HepG2 (cell line): ENCODE results near the gene C11orf16. TPM values are rescaled to one million over a fixed set of nuclear protein-coding genes. Genes with fewer than 3 reads are reported as not detected.

Source experiments
- ATAC-seq: fragments of 200-7000 bp; cut with Tn5 transposase; 3 replicates; pipeline ENCODE4 v1.9.1; 2020; ENCODE audit warnings: mild to moderate bottlenecking, moderate library complexity
- BruUV-seq: library from RNA; stranded (reverse); fragments of 400-500 nt; replicated peaks from 2 replicates; lab custom pipeline; 2021; lab: Mats Ljungman, UMichigan
- CTCF ChIA-PET: fragments of 300-600 bp; formaldehyde crosslinking; extraction: SDS; loops from one replicate; lab custom pipeline; 2021; ENCODE audit warnings: low total read pairs, inconsistent platforms, low intra/inter-chr PET ratio; lab: Yijun Ruan, JAX
- POLR2A ChIA-PET: fragments of 350-600 bp; sonication (Branson Sonifier 250); formaldehyde crosslinking; loops from one replicate; lab custom pipeline; 2020; ENCODE audit warnings: antibody characterized with exemption, inconsistent platforms; lab: Yijun Ruan, JAX
- DNase-seq: peaks from one replicate; pipeline ENCODE4 v3.0.0-alpha.2; 2015; ENCODE audit warnings: low spot score
- FAIRE-seq: peaks from 3 replicates; lab custom pipeline; 2011; peaks lifted over from hg19 to GRCh38; lab: Jason Lieb, UNC
- H2AFZ ChIP-seq: one replicate; pipeline ENCODE4 v1.6.1; 2011; ENCODE audit warnings: low read length, inconsistent platforms
- H3K27ac ChIP-seq: fragments of 300-600 bp; 3 replicates; pipeline ENCODE4 v1.8.0; 2011; ENCODE audit warnings: mixed run types, mild to moderate bottlenecking, mixed read lengths, low read length, inconsistent platforms; ENCODE audit not compliant: insufficient read depth; ENCODE audit errors: extremely low read length
- H3K27me3 ChIP-seq, 2 experiments: fragments of 200-600 bp in 1 of 2; 2 replicates in 1 of 2; 3 replicates in 1 of 2; pipeline versions ENCODE4 v1.6.0 to v1.8.0; 2011; ENCODE audit warnings: low read length in 2 of 2, mild to moderate bottlenecking in 2 of 2, moderate library complexity in 2 of 2, inconsistent platforms in 1 of 2; ENCODE audit not compliant: insufficient read depth in 2 of 2, control insufficient read depth in 1 of 2
- H3K36me3 ChIP-seq, 2 experiments: fragments of 200-600 bp in 1 of 2; replicated peaks in 1 of 2; 2 replicates in 1 of 2; 3 replicates in 1 of 2; pipeline versions ENCODE4 v1.5.1 to v1.8.0; 2011; ENCODE audit warnings: low read length in 2 of 2, inconsistent platforms in 1 of 2; ENCODE audit not compliant: insufficient read depth in 2 of 2, control insufficient read depth in 1 of 2
- H3K4me1 ChIP-seq: 2 replicates; pipeline ENCODE4 v1.5.1; 2012; ENCODE audit warnings: low read length, inconsistent platforms; ENCODE audit not compliant: insufficient read depth
- H3K4me2 ChIP-seq: 2 replicates; pipeline ENCODE4 v1.6.0; 2011; ENCODE audit warnings: low read depth, low read length, inconsistent platforms
- H3K4me3 ChIP-seq, 3 experiments: fragments of 200-600 bp in 1 of 3; sonication (generic), shearing (Covaris generic) in 1 of 3; replicated peaks in 1 of 3; 2 replicates each; pipeline ENCODE4 v1.5.1; 2011 to 2016; ENCODE audit warnings: low read length in 3 of 3, inconsistent platforms in 2 of 3, low read depth in 2 of 3, mild to moderate bottlenecking in 2 of 3, control low read depth in 1 of 3, mixed read lengths in 1 of 3; ENCODE audit not compliant: insufficient read depth in 1 of 3
- H3K79me2 ChIP-seq: one replicate; pipeline ENCODE4 v1.6.1; 2011; ENCODE audit warnings: low read length, inconsistent platforms; ENCODE audit not compliant: insufficient read depth
- H3K9ac ChIP-seq: 2 replicates; pipeline ENCODE4 v1.6.0; 2011; ENCODE audit warnings: mild to moderate bottlenecking, low read depth, low read length, inconsistent platforms; ENCODE audit not compliant: insufficient read depth
- H3K9me3 ChIP-seq: 2 replicates; pipeline ENCODE4 v1.5.1; 2012; ENCODE audit warnings: mild to moderate bottlenecking, low read length
- H4K20me1 ChIP-seq: 2 replicates; pipeline ENCODE4 v1.6.0; 2011; ENCODE audit warnings: inconsistent platforms, mild to moderate bottlenecking, low read length, moderate library complexity; ENCODE audit not compliant: insufficient read depth
- BCL6 ChIP-seq: IDR thresholded peaks from 2 replicates; pipeline ENCODE4 v1.6.1; 2016; ENCODE audit warnings: missing genetic modification reagents, missing compliant biosample characterization
- CEBPG ChIP-seq: IDR thresholded peaks from 2 replicates; pipeline ENCODE4 v1.6.1; 2016
- HOXA3 ChIP-seq: sonication (generic); formaldehyde crosslinking; IDR thresholded peaks from 2 replicates; pipeline ENCODE4 v1.5.0; 2020; ENCODE audit warnings: missing genetic modification reagents
- NCOA5 ChIP-seq: sonication (generic); formaldehyde crosslinking; IDR thresholded peaks from 2 replicates; pipeline ENCODE4 v1.4.0; 2020; ENCODE audit warnings: missing genetic modification reagents
- NKX3-1 ChIP-seq: sonication (generic); formaldehyde crosslinking; IDR thresholded peaks from 2 replicates; pipeline ENCODE4 v1.5.0; 2020; ENCODE audit warnings: missing genetic modification reagents
- TCF12 ChIP-seq, 2 experiments: fragments of 450-650 bp in 1 of 2; sonication (generic) in 1 of 2; formaldehyde crosslinking in 1 of 2; IDR thresholded peaks; 2 replicates each; pipeline versions ENCODE4 v1.6.1 to v1.8.0; 2017 to 2022; ENCODE audit warnings: antibody characterized with exemption in 1 of 2, mild to moderate bottlenecking in 1 of 2, missing genetic modification reagents in 1 of 2, moderate library complexity in 1 of 2
- TEAD3 ChIP-seq: optimal IDR thresholded peaks from 2 replicates; pipeline ENCODE3; 2016; ENCODE audit warnings: borderline replicate concordance
- ZFYVE20 ChIP-seq: sonication (generic); formaldehyde crosslinking; IDR thresholded peaks from 2 replicates; pipeline ENCODE4 v1.8.0; 2023; ENCODE audit warnings: low read depth, mild to moderate bottlenecking, moderate library complexity, missing genetic modification reagents, borderline replicate concordance
- ZIK1 ChIP-seq: sonication (generic); formaldehyde crosslinking; IDR thresholded peaks from 2 replicates; pipeline ENCODE4 v1.5.0; 2020; ENCODE audit warnings: mild to moderate bottlenecking, low read depth, missing genetic modification reagents, borderline replicate concordance
- ZNF264 ChIP-seq: sonication (generic); formaldehyde crosslinking; IDR thresholded peaks from 2 replicates; pipeline ENCODE4 v1.4.0; 2020; ENCODE audit warnings: missing genetic modification reagents
- ZNF703 ChIP-seq: sonication (generic); formaldehyde crosslinking; IDR thresholded peaks from 2 replicates; pipeline ENCODE4 v1.5.1; 2020; ENCODE audit warnings: missing genetic modification reagents, mild to moderate bottlenecking, moderate library complexity, borderline replicate concordance
- ZNF790 ChIP-seq: sonication (generic); formaldehyde crosslinking; IDR thresholded peaks from 2 replicates; pipeline ENCODE4 v1.8.0; 2022; ENCODE audit warnings: missing genetic modification reagents, mild to moderate bottlenecking, borderline replicate concordance
- ZNF841 ChIP-seq: sonication (generic); formaldehyde crosslinking; IDR thresholded peaks from 2 replicates; pipeline ENCODE4 v1.8.1; 2023; ENCODE audit warnings: missing genetic modification reagents, borderline replicate concordance
- WGBS: methylation state at CpG from one replicate; pipeline ENCODE4 v1.1.6; 2017; ENCODE audit warnings: low lambda C conversion rate; 5-methylcytosine and 5-hydroxymethylcytosine counted together
- in situ Hi-C: cut with HindIII; loops from 2 replicates; pipeline ENCODE4 v1.10.0; 2017; ENCODE audit warnings: low pct_unique_long_range_greater_than_20kb; ENCODE audit not compliant: extremely low pct_ligation_motif_present
- intact Hi-C: fragments of 100-400 bp; cut with micrococcal nuclease; formaldehyde crosslinking; loops from one replicate; pipeline ENCODE4 v1.10.0; 2022; ENCODE audit not compliant: unreplicated experiment
- polyA plus RNA-seq, 8 experiments: library from polyadenylated mRNA; depleted of rRNA in 3 of 8; stranded (reverse) in 7 of 8; unstranded in 1 of 8; fragments of >200 nt; fragmentation: Illumina TruSeq in 4 of 8; extraction: Trizol in 4 of 8; gene quantifications; 2 replicates each; pipeline versions ENCODE4 v1.2.1 to v1.2.3, GENCODE V29; 2011 to 2016; ENCODE audit warnings: low read depth in 4 of 8, missing spikeins in 1 of 8, mixed read lengths in 1 of 8; ENCODE audit not compliant: insufficient read depth in 1 of 8
- total RNA-seq, 5 experiments: library from RNA; depleted of rRNA; stranded (reverse); fragments of >200 nt; fragmentation: Illumina TruSeq; extraction: Trizol; gene quantifications; 2 replicates each; pipeline ENCODE4 v1.2.3, GENCODE V29; 2016; ENCODE audit warnings: low read depth in 1 of 5
- TF ChIP-seq, protein P1 (sequence below): IDR thresholded peaks from 2 replicates; pipeline ENCODE4 v1.6.1; 2018; ENCODE audit warnings: missing genetic modification reagents
- TF ChIP-seq, protein P2 (sequence below): sonication (generic); formaldehyde crosslinking; IDR thresholded peaks from 2 replicates; pipeline ENCODE4 v1.5.0; 2020; ENCODE audit warnings: missing genetic modification reagents
- TF ChIP-seq, protein P3 (sequence below): sonication (generic); formaldehyde crosslinking; IDR thresholded peaks from 2 replicates; pipeline ENCODE4 v1.4.0; 2020; ENCODE audit warnings: missing genetic modification reagents
- TF ChIP-seq, protein P4 (sequence below): sonication (generic); formaldehyde crosslinking; IDR thresholded peaks from 2 replicates; pipeline ENCODE4 v1.4.0; 2020; ENCODE audit warnings: missing genetic modification reagents

The C11orf16 gene
- total and polyA plus RNA-seq, 2 of the 13 experiments (the other 11 are each of a cell fraction or from before 2014, with no cell fraction given), result not detected

DNA sequence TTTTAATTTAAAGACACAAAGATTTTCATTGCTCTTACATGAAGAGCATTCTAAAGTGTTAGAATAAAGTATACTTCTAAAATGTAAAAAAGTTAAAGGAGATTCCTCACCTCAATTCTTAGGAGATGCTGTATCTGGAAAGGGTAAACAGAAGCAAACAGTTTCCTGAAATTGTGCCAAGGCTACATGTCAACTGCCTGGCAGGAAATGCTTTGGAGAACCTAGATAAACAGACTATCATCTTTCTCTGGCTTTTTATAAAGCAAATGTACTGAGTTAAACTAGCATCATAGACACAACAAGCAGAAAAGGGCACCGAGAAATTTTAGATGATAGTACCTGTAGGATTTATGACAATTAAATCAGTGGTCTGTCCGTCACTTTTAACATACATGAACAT, 46.4 kb downstream of the C11orf16 start:
- H3K9me3 ChIP-seq, result no peaks in the 10 kb centered on the region
- H4K20me1 ChIP-seq, result no peaks in the 10 kb centered on the region
- BruUV-seq, result no TSS peak
- no peak overlapping the region for H3K4me3 ChIP-seq
- H3K27ac ChIP-seq, result no peak overlapping the region
- no peaks in the 10 kb centered on the region for H3K4me1 ChIP-seq
- TF ChIP-seq, protein P1, sequence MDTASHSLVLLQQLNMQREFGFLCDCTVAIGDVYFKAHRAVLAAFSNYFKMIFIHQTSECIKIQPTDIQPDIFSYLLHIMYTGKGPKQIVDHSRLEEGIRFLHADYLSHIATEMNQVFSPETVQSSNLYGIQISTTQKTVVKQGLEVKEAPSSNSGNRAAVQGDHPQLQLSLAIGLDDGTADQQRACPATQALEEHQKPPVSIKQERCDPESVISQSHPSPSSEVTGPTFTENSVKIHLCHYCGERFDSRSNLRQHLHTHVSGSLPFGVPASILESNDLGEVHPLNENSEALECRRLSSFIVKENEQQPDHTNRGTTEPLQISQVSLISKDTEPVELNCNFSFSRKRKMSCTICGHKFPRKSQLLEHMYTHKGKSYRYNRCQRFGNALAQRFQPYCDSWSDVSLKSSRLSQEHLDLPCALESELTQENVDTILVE (CRISPR knock-in tag), result no peak
- TF ChIP-seq TCF12 (IDR thresholded peaks at IDR 0.05) (no peak), TCF12 (CRISPR knock-in tag; IDR thresholded peaks at IDR 0.05) (no peak), NCOA5 (CRISPR knock-in tag) (no peak), ZNF841 (CRISPR knock-in tag) (no peak), TEAD3 (CRISPR knock-in tag) (no peak), ZIK1 (CRISPR knock-in tag) (no peak), ZNF790 (CRISPR knock-in tag) (no peak), ZNF264 (CRISPR knock-in tag) (no peak), ZNF703 (CRISPR knock-in tag) (no peak), ZFYVE20 (no peak), BCL6 (no peak), HOXA3 (CRISPR knock-in tag) (no peak), CEBPG (CRISPR knock-in tag) (no peak), NKX3-1 (CRISPR knock-in tag) (no peak)
- TF ChIP-seq, protein P2, sequence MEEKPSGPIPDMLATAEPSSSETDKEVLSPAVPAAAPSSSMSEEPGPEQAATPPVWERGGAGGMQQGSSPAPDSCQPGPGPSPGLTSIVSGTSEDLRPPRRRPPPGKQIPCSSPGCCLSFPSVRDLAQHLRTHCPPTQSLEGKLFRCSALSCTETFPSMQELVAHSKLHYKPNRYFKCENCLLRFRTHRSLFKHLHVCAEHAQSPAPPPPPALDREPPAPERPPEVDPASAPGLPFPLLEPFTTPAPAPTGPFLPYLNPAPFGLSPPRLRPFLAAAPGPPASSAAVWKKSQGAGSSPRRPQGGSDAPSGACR (CRISPR knock-in tag), result no peak
- TF ChIP-seq, protein P3, sequence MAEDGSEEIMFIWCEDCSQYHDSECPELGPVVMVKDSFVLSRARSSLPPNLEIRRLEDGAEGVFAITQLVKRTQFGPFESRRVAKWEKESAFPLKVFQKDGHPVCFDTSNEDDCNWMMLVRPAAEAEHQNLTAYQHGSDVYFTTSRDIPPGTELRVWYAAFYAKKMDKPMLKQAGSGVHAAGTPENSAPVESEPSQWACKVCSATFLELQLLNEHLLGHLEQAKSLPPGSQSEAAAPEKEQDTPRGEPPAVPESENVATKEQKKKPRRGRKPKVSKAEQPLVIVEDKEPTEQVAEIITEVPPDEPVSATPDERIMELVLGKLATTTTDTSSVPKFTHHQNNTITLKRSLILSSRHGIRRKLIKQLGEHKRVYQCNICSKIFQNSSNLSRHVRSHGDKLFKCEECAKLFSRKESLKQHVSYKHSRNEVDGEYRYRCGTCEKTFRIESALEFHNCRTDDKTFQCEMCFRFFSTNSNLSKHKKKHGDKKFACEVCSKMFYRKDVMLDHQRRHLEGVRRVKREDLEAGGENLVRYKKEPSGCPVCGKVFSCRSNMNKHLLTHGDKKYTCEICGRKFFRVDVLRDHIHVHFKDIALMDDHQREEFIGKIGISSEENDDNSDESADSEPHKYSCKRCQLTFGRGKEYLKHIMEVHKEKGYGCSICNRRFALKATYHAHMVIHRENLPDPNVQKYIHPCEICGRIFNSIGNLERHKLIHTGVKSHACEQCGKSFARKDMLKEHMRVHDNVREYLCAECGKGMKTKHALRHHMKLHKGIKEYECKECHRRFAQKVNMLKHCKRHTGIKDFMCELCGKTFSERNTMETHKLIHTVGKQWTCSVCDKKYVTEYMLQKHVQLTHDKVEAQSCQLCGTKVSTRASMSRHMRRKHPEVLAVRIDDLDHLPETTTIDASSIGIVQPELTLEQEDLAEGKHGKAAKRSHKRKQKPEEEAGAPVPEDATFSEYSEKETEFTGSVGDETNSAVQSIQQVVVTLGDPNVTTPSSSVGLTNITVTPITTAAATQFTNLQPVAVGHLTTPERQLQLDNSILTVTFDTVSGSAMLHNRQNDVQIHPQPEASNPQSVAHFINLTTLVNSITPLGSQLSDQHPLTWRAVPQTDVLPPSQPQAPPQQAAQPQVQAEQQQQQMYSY (CRISPR knock-in tag), result no peak
- TF ChIP-seq, protein P4, sequence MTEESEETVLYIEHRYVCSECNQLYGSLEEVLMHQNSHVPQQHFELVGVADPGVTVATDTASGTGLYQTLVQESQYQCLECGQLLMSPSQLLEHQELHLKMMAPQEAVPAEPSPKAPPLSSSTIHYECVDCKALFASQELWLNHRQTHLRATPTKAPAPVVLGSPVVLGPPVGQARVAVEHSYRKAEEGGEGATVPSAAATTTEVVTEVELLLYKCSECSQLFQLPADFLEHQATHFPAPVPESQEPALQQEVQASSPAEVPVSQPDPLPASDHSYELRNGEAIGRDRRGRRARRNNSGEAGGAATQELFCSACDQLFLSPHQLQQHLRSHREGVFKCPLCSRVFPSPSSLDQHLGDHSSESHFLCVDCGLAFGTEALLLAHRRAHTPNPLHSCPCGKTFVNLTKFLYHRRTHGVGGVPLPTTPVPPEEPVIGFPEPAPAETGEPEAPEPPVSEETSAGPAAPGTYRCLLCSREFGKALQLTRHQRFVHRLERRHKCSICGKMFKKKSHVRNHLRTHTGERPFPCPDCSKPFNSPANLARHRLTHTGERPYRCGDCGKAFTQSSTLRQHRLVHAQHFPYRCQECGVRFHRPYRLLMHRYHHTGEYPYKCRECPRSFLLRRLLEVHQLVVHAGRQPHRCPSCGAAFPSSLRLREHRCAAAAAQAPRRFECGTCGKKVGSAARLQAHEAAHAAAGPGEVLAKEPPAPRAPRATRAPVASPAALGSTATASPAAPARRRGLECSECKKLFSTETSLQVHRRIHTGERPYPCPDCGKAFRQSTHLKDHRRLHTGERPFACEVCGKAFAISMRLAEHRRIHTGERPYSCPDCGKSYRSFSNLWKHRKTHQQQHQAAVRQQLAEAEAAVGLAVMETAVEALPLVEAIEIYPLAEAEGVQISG, result no peak
- intact Hi-C loops (no loop called here), in situ Hi-C loops (no loop called here)
- no peak overlapping the region for H3K4me2 ChIP-seq
- no peak for FAIRE-seq
- no peak overlapping the region for H2AFZ ChIP-seq
- ChIA-PET CTCF (no interaction called here), POLR2A (no interaction called here)
- H3K36me3 ChIP-seq, result no peaks in the 10 kb centered on the region
- 0 out of 5 replicates have a peak, but pooled peaks cover 0 to 1% of the 10 kb centered on the region in 2 experiments for H3K27me3 ChIP-seq
- no peak for DNase-seq
- no peak for ATAC-seq
- no peak overlapping the region for H3K9ac ChIP-seq
- WGBS, result 19% methylated on average over 2 of the region's 2 CpGs
- H3K79me2 ChIP-seq, result no peaks in the 10 kb centered on the region
